ENCODE data around the gene CR1.

DNA sequence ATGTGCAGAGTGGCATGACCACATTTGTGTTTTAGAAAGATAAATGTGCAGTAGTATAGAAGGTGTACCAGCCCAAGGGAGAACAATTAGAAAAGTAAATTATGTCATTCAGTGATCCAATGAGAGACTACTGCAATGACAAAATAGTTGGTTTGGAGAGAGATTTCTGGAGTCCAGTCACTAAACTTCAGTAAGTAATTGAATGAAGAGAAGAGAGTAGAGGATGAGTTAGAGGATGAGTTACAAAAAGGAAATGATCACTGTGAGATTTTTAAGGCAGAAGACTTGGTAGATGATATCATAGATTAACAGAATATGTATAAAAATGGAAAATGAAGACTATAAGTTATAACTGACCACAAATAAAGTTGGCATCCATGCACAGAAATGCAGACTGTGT lies 33.4 kb upstream of the CR1 start:
- TF ChIP-seq POLR2A (IDR thresholded peaks at IDR 0.05) (no peak), EP300 (IDR thresholded peaks at IDR 0.05) (no peak)
- TF ChIP-seq, protein P1, sequence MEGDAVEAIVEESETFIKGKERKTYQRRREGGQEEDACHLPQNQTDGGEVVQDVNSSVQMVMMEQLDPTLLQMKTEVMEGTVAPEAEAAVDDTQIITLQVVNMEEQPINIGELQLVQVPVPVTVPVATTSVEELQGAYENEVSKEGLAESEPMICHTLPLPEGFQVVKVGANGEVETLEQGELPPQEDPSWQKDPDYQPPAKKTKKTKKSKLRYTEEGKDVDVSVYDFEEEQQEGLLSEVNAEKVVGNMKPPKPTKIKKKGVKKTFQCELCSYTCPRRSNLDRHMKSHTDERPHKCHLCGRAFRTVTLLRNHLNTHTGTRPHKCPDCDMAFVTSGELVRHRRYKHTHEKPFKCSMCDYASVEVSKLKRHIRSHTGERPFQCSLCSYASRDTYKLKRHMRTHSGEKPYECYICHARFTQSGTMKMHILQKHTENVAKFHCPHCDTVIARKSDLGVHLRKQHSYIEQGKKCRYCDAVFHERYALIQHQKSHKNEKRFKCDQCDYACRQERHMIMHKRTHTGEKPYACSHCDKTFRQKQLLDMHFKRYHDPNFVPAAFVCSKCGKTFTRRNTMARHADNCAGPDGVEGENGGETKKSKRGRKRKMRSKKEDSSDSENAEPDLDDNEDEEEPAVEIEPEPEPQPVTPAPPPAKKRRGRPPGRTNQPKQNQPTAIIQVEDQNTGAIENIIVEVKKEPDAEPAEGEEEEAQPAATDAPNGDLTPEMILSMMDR (IDR thresholded peaks at IDR 0.05): no peak

Measured in ovary (tissue), 3 donors.